Sigmoid colon (tissue), 4 donors: ENCODE measurements around the gene TOGARAM2.

Experiments
- CTCF ChIP-seq, 4 experiments: fragments of 450-650 bp in 3 of 4; fragments of 200-600 bp in 1 of 4; IDR thresholded peaks; one replicate each; pipeline ENCODE4 v1.5.1; 2016 to 2019; ENCODE audit warnings: antibody characterized with exemption in 4 of 4, mild to moderate bottlenecking in 3 of 4, moderate library complexity in 2 of 4
- EP300 ChIP-seq, 4 donors: sonication (generic); formaldehyde crosslinking; IDR thresholded peaks; one replicate each; pipeline ENCODE4 v1.6.1; 2017; ENCODE audit warnings: antibody characterized with exemption in 4 of 4

- no peak for TF ChIP-seq CTCF (IDR thresholded peaks at IDR 0.05)
- no peak for TF ChIP-seq EP300 (IDR thresholded peaks at IDR 0.05)
These were observed 60.1 kb downstream of the TOGARAM2 start for GRCh38 chr2:29041161-29041660.
